Activated CD4-positive, alpha-beta T cell treated with anti-CD3 and anti-CD28 coated beads, Interleukin-2, amount 10 ng/mL, durations not matched to agents 7 days and 5 days (primary cell): ENCODE measurements around the gene LPGAT1. TPM values are rescaled to one million over a fixed set of nuclear protein-coding genes. Genes with fewer than 3 reads are reported as not detected.
"Not testable (repeated sequence)": the region's sequence is repeated elsewhere in the genome, so short reads cannot be mapped to it uniquely, and the experiment has no call there.

Experiments used
- CTCF ChIA-PET: fragments of 350-600 bp; sonication (Branson Sonifier 250); formaldehyde crosslinking; loops from one replicate; lab custom pipeline; 2021; ENCODE audit warnings: antibody characterized with exemption; lab: Charles Lee
- POLR2A ChIA-PET: fragments of 350-600 bp; sonication (Branson Sonifier 250); formaldehyde crosslinking; loops from one replicate; lab custom pipeline; 2021; ENCODE audit warnings: antibody characterized with exemption; lab: Charles Lee
- DNase-seq: peaks from one replicate; pipeline ENCODE4 v3.0.0-alpha.2; 2020
- H3K27ac Mint-ChIP-seq: one replicate; pipeline ENCODE4 v1.8.0; 2021; ENCODE audit warnings: mild to moderate bottlenecking, moderate library complexity, mixed read lengths
- H3K27me3 Mint-ChIP-seq: one replicate; pipeline ENCODE4 v1.8.0; 2021; ENCODE audit warnings: mixed read lengths
- H3K36me3 Mint-ChIP-seq: one replicate; pipeline ENCODE4 v1.8.0; 2021; ENCODE audit warnings: low read depth, mixed read lengths
- H3K4me1 Mint-ChIP-seq: one replicate; pipeline ENCODE4 v1.8.0; 2021; ENCODE audit warnings: mixed read lengths
- H3K4me3 Mint-ChIP-seq: one replicate; pipeline ENCODE4 v1.8.0; 2021; ENCODE audit warnings: mild to moderate bottlenecking, moderate library complexity, mixed read lengths
- H3K9me3 Mint-ChIP-seq: one replicate; pipeline ENCODE4 v1.8.0; 2021; ENCODE audit warnings: mixed read lengths
- total RNA-seq, 2 experiments: library from RNA; stranded (reverse); gene quantifications; one replicate each; pipeline ENCODE4 v1.2.3, GENCODE V29; 2021

The LPGAT1 gene
- total RNA-seq, 2 experiments from 2014 or later: 76.0 to 82.9 TPM

DNA sequence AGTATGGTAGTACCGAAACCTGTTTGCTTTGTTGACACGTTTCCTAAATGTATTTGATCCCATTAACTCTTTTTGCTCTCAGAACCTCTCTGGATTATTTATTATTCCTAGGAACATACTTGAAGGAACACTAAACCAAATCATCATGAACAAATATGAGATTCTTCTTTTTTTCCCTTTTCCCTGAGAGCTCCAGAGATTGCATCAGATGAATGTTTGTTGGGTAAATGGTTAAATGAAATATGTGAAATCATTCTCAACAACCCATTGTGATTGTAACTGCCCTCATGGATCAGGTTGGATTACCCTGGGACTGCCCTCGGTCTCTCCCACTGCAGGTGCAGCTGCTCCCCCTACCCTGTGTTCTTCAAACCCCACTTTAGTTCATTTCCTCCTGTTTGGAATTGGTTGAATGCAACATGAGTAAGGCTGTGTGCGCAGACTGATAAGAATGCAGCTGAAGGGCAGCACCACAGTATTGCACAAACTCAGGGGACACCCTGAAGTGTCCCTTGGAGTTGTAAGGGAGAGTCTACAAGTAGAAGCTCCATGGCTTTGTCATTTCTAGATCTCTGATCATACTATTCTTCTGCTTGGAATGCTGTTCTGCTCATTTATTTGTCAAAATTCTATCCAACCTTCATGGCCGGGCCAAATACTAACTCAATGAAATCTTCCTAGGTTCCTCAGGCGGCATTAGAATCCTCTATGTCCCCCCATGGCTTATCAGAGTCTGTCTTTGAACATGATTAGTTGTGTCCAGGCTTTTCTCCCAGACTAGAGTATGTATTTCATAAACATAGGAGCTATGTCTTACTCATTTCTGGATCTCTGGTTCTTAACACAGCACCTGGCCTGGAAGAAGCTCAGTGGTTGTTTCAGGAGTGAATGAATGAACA is 108.0 kb downstream of the LPGAT1 start:
- POLR2A ChIA-PET: no interaction called here
- CTCF ChIA-PET: interaction anchor here (1.0 to 3.2 kb wide), 3 partner anchors 10 to 25 kb away, joined by 3 to 8 read pairs (median 3); no protein-coding TSS in a partner anchor
- Mint-ChIP-seq H3K27ac (no peak overlapping the region), H3K4me1 (no peaks in the 10 kb centered on the region), H3K36me3 (no peaks in the 10 kb centered on the region), H3K4me3 (no peak overlapping the region), H3K9me3 (peaks cover 4% of the 10 kb centered on the region), H3K27me3 (peaks cover 11% of the 10 kb centered on the region)
- no peak for DNase-seq

DNA sequence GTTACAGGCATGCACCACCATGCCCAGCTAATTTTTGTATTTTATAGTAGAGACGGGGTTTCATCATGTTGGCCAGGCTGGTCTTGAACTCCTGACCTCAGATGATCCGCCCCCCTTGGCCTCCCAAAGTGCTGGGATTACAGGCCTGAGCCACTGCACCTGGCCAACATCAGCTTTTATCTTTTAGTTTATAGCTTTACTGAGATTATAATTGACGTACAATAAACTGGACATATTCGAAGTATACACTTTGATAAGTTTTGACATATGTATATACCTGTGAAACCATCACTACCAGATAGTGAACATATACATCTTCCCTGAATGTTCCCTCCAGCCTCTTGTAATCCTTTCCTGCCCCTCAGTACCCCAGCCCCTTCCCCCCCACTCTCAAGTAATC is 114.0 kb downstream of the LPGAT1 start:
- POLR2A ChIA-PET, H3K4me3 Mint-ChIP-seq, CTCF ChIA-PET, H3K9me3 Mint-ChIP-seq, H3K27ac Mint-ChIP-seq, H3K36me3 Mint-ChIP-seq, H3K4me1 Mint-ChIP-seq, DNase-seq: not testable (repeated sequence)
- peaks cover 14% of the 10 kb centered on the region for H3K27me3 Mint-ChIP-seq

DNA sequence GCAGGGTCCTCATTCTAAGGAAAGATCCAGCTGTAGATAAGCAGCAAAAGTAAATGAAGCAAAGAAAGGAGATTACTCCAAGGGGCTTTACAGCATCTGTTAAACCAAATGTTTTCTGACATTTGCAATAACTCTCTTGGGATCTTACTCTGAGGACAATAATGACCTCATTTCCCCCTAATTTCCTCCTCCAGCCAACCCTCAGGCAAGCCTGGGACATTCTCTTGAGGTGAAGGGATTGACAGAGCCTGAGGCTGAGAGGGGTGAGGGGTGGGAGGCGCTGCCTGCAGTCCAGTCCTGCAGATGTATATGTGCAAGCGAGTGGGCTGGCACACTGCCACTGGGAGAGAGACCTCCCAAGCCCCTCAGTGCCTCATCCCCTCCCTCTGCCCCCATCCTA is 114.6 kb downstream of the LPGAT1 start:
- Mint-ChIP-seq H3K27me3 (peaks cover 10% of the 10 kb centered on the region), H3K4me3 (no peak overlapping the region), H3K9me3 (peaks cover 4% of the 10 kb centered on the region), H3K4me1 (peaks cover 2% of the 10 kb centered on the region), H3K36me3 (no peaks in the 10 kb centered on the region), H3K27ac (no peak overlapping the region)
- ChIA-PET CTCF (no interaction called here), POLR2A (no interaction called here)
- no peak for DNase-seq

DNA sequence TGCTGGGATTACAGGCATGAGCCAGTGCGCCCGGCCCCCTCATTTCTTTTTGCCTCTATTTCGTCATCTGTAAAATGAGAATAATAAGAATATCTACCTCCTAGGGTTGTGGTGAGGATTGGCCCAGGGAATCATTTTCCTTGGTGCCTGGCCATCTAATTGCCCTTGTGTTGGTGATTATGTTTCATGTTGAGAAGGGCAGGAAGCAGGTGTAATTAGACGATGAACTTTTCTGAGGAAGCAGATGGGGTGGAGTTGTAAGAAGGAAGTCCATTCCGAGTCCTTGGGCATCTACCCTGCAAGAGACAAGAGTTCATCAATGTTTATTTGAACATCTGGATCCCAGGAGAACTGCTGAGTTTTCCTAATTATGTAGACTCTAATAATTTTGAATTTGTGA is 116.4 kb downstream of the LPGAT1 start:
- Mint-ChIP-seq H3K4me1 (peaks cover 5% of the 10 kb centered on the region), H3K27ac (no peak overlapping the region), H3K27me3 (peaks cover 10% of the 10 kb centered on the region), H3K36me3 (no peaks in the 10 kb centered on the region), H3K9me3 (peaks cover 4% of the 10 kb centered on the region), H3K4me3 (no peak overlapping the region)
- CTCF ChIA-PET: interaction anchor here (0.6 kb wide), 1 partner anchor 402 kb away, joined by 4 read pairs; no protein-coding TSS in a partner anchor
- POLR2A ChIA-PET: no interaction called here
- DNase-seq: no peak

DNA sequence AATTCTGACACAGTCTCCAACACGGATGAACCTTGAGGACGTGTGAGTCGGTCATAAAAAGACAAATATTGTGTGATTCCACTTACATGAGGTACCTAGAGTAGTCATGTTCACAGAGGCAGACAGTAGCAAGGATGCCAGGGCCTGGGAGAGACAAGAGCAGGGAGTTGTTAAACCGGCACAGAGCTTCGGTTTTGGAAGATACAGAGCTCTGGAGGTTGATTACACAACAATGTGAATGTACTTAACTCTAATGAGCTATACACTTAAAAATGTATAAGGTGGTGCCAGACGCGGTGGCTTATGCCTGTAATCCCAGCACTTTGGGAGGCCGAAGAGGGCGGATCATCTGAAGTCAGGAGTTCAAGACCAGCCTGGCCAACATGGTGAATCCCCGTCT is 117.3 kb downstream of the LPGAT1 start:
- DNase-seq: no peak
- ChIA-PET CTCF (interaction anchor here (0.5 to 1.6 kb wide), 2 partner anchors 33 to 315 kb away, joined by 4 read pairs; no protein-coding TSS in a partner anchor), POLR2A (no interaction called here)
- Mint-ChIP-seq H3K4me3 (no peak overlapping the region), H3K4me1 (peaks cover 5% of the 10 kb centered on the region), H3K9me3 (peaks cover 4% of the 10 kb centered on the region), H3K27me3 (peaks cover 6% of the 10 kb centered on the region), H3K36me3 (no peaks in the 10 kb centered on the region), H3K27ac (no peak overlapping the region)

DNA sequence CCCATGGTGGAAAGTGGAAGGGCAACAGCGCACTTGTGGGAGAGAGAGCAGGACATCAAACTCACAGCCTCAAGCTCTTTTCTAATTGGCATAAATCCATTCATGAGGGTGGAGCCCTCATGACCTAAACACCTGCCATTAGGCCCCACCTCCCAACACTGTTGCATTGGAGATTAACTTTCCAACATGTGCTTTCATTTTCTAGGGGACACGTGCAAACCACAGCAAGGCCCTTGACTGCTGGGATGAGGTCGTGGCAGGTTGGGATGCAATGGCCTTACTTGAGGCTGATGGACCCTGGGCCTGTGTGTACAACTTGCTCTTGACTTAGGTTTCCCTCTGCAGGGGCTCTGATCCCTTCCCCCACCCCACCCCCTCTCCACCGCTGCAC is 119.3 kb downstream of the LPGAT1 start:
- no peaks in the 10 kb centered on the region for H3K27me3 Mint-ChIP-seq
- CTCF ChIA-PET: interaction anchor here (1.6 to 1.8 kb wide), 2 partner anchors 13 to 31 kb away, joined by 4 to 8 read pairs; no protein-coding TSS in a partner anchor

DNA sequence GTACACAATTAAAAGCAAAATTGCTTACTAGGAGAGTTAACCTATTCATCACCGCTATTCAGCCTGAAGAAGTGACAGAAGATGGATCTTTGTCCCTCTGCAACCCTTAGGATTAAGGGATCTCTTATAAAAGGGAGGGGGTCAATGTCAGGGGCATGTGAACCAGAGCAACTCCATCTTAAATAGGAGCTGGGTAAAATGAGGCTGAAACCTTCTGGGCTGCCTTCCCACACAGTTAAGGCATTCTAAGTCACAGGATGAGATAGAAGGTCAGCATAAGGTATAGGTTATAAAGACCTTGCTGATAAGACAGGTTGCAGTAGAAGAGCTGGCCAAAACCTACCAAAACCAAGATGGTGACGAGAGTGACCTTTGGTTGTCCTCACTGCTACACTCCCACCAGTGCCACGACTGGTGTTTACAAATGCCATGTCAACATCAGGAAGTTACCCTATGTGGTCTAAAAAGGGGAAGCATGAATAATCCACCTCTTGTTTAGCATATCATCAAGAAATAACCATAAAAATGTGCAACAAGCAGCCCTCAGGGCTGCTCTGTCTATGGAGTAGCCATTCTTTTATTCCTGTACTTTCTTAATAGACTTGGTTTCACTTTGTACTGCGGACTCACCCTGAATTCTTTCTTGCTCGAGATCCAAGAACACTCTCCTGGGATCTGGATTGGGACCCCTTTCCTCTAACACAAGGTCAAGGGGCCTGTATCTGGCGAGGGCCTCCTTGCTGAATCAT is 119.8 kb downstream of the LPGAT1 start:
- POLR2A ChIA-PET: no interaction called here
- Mint-ChIP-seq H3K27ac (no peak overlapping the region), H3K36me3 (no peaks in the 10 kb centered on the region), H3K27me3 (no peaks in the 10 kb centered on the region), H3K4me1 (peaks cover 5% of the 10 kb centered on the region), H3K4me3 (no peak overlapping the region), H3K9me3 (no peaks in the 10 kb centered on the region)
- CTCF ChIA-PET: interaction anchor here (1.8 kb wide), 1 partner anchor 12 kb away, joined by 8 read pairs; no protein-coding TSS in a partner anchor
- no peak for DNase-seq

More for the DNA sequence above, 119.3 kb downstream of the LPGAT1 start:
- Mint-ChIP-seq H3K9me3 (no peaks in the 10 kb centered on the region), H3K27ac (no peak overlapping the region), H3K36me3 (no peaks in the 10 kb centered on the region), H3K4me1 (peaks cover 5% of the 10 kb centered on the region), H3K4me3 (no peak overlapping the region)
- POLR2A ChIA-PET: no interaction called here
- DNase-seq: no peak

DNA sequence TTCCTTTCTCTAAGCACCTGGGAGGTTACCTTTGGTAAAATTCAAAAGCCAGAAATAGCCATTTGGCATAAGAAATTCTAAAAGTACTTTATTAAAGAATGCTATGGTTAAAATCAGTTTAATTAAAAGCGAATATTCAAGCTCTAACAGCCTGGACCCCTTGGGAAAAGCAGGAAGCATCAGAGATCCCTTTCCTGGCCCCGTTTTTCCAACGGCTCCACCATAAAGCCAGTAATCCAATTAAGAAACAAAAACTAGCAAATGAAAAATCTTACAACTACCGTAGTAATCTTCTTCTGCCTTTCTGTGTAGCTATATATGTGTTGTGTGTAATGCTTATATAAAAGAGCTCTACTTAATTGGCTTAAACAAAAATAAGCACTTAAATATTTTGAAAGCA is 121.6 kb downstream of the LPGAT1 start:
- Mint-ChIP-seq H3K9me3 (no peaks in the 10 kb centered on the region), H3K36me3 (no peaks in the 10 kb centered on the region), H3K4me3 (no peak overlapping the region), H3K4me1 (peaks cover 5% of the 10 kb centered on the region), H3K27me3 (no peaks in the 10 kb centered on the region), H3K27ac (no peak overlapping the region)
- no peak for DNase-seq
- ChIA-PET POLR2A (no interaction called here), CTCF (interaction anchor here (1.8 kb wide), 1 partner anchor 10 kb away, joined by 10 read pairs; no protein-coding TSS in a partner anchor)

DNA sequence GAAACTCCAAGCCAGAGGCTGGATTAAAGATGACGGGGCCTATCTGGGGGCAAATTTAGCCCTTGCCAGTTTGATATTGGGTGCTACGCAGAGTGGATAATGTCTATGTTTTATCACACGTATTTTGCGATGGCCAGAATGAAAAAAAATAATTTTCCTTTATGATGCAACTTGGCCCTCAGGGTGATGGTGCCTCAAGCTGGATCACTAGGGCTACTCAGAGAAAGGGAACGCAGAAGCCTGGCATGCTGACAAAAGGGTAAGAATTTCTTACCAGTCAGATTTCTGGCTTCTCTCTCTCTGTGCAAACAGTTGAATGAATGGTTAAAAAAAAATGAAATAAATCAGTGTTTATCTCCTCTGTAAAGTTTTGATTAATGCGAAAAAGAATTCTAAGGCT is 122.6 kb downstream of the LPGAT1 start:
- Mint-ChIP-seq H3K4me1 (peaks cover 5% of the 10 kb centered on the region), H3K36me3 (no peaks in the 10 kb centered on the region), H3K27me3 (peaks cover 2% of the 10 kb centered on the region), H3K4me3 (no peak overlapping the region), H3K9me3 (no peaks in the 10 kb centered on the region), H3K27ac (no peak overlapping the region)
- POLR2A ChIA-PET: no interaction called here
- CTCF ChIA-PET: interaction anchor here (1.8 kb wide), 1 partner anchor 9 kb away, joined by 10 read pairs; no protein-coding TSS in a partner anchor
- DNase-seq: no peak

DNA sequence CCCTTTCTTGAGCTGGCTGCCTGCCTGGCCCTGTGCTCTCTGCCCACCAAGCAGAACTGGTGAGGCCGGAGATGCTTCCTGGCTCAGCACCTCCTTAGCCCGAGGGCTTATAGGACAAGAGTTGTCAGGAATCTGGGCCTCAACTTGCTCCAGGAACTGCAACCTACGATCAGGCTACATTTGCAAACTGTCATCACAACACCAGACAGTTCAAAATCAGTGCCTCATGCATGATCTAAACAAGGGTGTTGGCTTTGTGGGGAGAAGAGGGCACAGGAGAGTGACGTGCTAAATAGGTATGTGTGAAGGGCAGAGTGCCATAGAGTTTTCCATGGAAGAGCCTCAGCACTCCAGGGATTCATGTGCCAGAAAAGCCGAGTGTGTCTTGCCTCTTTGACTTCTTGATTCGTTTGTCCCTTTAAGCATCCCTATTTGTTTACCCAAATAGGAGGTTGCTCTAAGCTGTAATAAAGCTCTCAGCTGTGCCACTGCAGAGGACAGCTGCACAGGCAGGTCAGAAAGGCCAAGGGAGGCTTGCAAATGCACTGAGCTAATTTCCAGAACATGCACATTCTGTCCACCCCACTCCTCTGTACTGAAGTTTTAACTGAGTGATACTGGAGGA is 125.0 kb downstream of the LPGAT1 start:
- H3K27ac Mint-ChIP-seq: no peak overlapping the region
- DNase-seq: no peak
- POLR2A ChIA-PET: no interaction called here
- H3K9me3 Mint-ChIP-seq: no peaks in the 10 kb centered on the region
- CTCF ChIA-PET: interaction anchor here (0.7 to 1.0 kb wide), 3 partner anchors 10 to 631 kb away, joined by 3 to 4 read pairs (median 3); no protein-coding TSS in a partner anchor
- peaks cover 1% of the 10 kb centered on the region for H3K4me1 Mint-ChIP-seq
- H3K36me3 Mint-ChIP-seq: no peaks in the 10 kb centered on the region
- peaks cover 11% of the 10 kb centered on the region for H3K27me3 Mint-ChIP-seq
- no peak overlapping the region for H3K4me3 Mint-ChIP-seq

DNA sequence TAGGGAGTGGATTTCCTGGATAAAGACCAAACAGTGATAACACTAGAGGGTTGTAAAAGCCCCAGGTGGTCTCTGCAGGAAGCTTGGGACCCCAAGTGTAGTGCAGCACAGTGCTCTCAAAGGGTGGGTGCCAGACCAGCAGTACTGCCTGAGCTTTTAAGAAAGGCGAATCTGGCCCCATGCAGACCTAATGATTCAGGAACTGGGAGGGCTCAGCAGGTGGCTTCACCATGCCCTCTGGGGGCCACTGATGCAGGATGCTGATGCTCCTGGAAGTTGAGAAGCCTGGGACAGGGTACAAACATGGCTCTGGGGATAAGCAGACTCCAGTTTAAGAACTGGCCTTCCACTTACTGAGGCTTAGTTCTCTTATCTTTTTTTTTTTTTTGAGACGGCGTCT is 126.0 kb downstream of the LPGAT1 start:
- peaks cover 13% of the 10 kb centered on the region for H3K27me3 Mint-ChIP-seq
- ChIA-PET POLR2A (no interaction called here), CTCF (interaction anchor here (0.7 to 1.6 kb wide), 2 partner anchors 123 to 751 kb away, joined by 3 to 4 read pairs; no protein-coding TSS in a partner anchor)
- H3K27ac Mint-ChIP-seq: no peak overlapping the region
- no peaks in the 10 kb centered on the region for H3K9me3 Mint-ChIP-seq
- peaks cover 2% of the 10 kb centered on the region for H3K4me1 Mint-ChIP-seq
- no peak for DNase-seq
- no peak overlapping the region for H3K4me3 Mint-ChIP-seq
- H3K36me3 Mint-ChIP-seq: no peaks in the 10 kb centered on the region

DNA sequence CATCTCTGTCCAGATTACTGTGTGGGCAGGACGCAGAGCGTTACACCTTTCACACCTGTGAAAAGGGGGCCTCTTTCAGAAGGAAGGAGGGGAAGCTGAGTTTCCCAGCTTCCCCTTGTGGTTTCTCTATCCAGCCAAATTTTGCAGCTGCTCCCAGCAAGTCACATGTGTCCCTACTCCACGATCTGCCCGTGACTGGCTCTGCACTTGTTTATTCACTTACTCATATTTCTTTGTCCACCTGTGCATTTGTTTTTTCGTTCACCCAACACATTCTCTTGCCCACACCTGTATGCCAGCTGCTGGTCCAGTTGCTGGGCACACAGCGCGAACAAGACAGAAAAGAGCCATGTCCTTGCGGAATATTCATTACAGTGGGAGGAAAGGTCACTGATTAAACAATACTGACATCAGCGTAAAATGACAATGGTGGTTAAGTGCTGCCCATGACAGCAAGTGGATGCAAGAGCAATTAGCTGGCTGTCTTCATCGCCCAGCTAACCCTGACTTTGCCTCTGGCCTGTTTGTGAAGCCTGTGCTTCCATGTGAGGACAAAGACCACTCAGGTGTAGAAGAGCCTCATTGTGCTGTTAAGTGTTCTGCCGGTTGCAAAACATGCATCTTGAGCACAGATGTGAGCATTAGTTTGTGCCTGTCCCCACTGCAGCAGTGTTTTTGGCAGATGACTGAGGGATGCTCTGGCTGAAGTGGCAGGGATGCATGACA is 126.6 kb downstream of the LPGAT1 start:
- Mint-ChIP-seq H3K4me3 (no peak overlapping the region), H3K4me1 (peaks cover 6% of the 10 kb centered on the region), H3K9me3 (no peaks in the 10 kb centered on the region), H3K27ac (no peak overlapping the region), H3K36me3 (no peaks in the 10 kb centered on the region), H3K27me3 (peaks cover 13% of the 10 kb centered on the region)
- CTCF ChIA-PET: interaction anchor here (1.5 to 1.6 kb wide), 2 partner anchors 33 to 752 kb away, joined by 3 to 4 read pairs; no protein-coding TSS in a partner anchor
- DNase-seq: no peak
- POLR2A ChIA-PET: no interaction called here
